HCT116 (cell line): ENCODE measurements around the gene ITFG1. TPM values are rescaled to one million over a fixed set of nuclear protein-coding genes. Genes with fewer than 3 reads are reported as not detected.

ENCODE experiments used
- ATAC-seq: fragments of 200-7000 bp; cut with Tn5 transposase; 2 replicates; pipeline ENCODE4 v1.9.1; 2020; ENCODE audit warnings: mild to moderate bottlenecking, moderate library complexity
- BruUV-seq: library from RNA; stranded (reverse); fragments of 400-500 nt; replicated peaks from 2 replicates; lab custom pipeline; 2021; lab: Mats Ljungman, UMichigan
- CTCF ChIA-PET: fragments of 300-600 bp; sonication (Branson Sonifier 250); formaldehyde crosslinking; loops from one replicate; lab custom pipeline; 2021; ENCODE audit warnings: antibody characterized with exemption; lab: Charles Lee
- POLR2A ChIA-PET: fragments of 300-600, 350-600 bp; sonication (Branson Sonifier 250); formaldehyde crosslinking; loops from one replicate; lab custom pipeline; 2021; ENCODE audit warnings: antibody characterized with exemption; lab: Charles Lee
- RAD21 ChIA-PET, 2 experiments: fragments of 300-600 bp; sonication (Branson Sonifier 250); formaldehyde crosslinking; loops; one replicate each; lab custom pipeline; 2023; ENCODE audit warnings: low total read pairs in 2 of 2; ENCODE audit not compliant: uncharacterized antibody in 2 of 2, unreplicated experiment in 2 of 2, low non-redundant PET in 1 of 2; lab: Charles Lee
- DNase-seq: peaks from one replicate; pipeline ENCODE4 v3.0.0-alpha.2; 2010; ENCODE audit warnings: low read depth, low spot score
- H2AFZ ChIP-seq: fragments of 200-600 bp; shearing (Covaris generic), sonication (generic); 2 replicates; pipeline ENCODE4 v1.6.1; 2017; ENCODE audit warnings: low read depth, mixed run types, mixed read lengths, antibody characterized with exemption, low read length; ENCODE audit not compliant: poor library complexity, severe bottlenecking
- H3K27ac ChIP-seq: 2 replicates; pipeline ENCODE4 v1.5.1; 2012; ENCODE audit warnings: low read depth, low read length
- H3K27me3 ChIP-seq: fragments of 200-600 bp; sonication (generic); 2 replicates; pipeline ENCODE4 v1.6.1; 2016; ENCODE audit warnings: mixed run types, low read length, mixed read lengths; ENCODE audit not compliant: insufficient read depth
- H3K36me3 ChIP-seq, 2 experiments: fragments of 200-500 bp in 1 of 2; fragments of 200-600 bp in 1 of 2; sonication (Bioruptor generic) in 1 of 2; sonication (generic) in 1 of 2; 2 replicates each; pipeline versions ENCODE4 v1.5.1 to v1.6.1; 2014 to 2016; ENCODE audit warnings: low read length in 2 of 2, inconsistent platforms in 1 of 2, mixed read lengths in 1 of 2, mixed run types in 1 of 2; ENCODE audit not compliant: insufficient read depth in 2 of 2, control insufficient read depth in 1 of 2
- H3K4me1 ChIP-seq, 2 experiments: fragments of 200-600 bp in 1 of 2; sonication (generic) in 1 of 2; 2 replicates each; pipeline versions ENCODE4 v1.5.1 to v1.6.1; 2012 to 2017; ENCODE audit warnings: low read length in 2 of 2, inconsistent platforms in 1 of 2, mild to moderate bottlenecking in 1 of 2, mixed read lengths in 1 of 2, mixed run types in 1 of 2, moderate library complexity in 1 of 2; ENCODE audit not compliant: insufficient read depth in 2 of 2, control insufficient read depth in 1 of 2
- H3K4me2 ChIP-seq: fragments of 200-600 bp; sonication (generic); 2 replicates; pipeline ENCODE4 v1.6.1; 2017; ENCODE audit warnings: mixed run types, low read length, mixed read lengths
- H3K4me3 ChIP-seq, 2 experiments: fragments of 200-600 bp in 1 of 2; sonication (generic) in 1 of 2; replicated peaks in 1 of 2; 2 replicates each; pipeline ENCODE4 v1.5.1; 2011 to 2016; ENCODE audit warnings: low read length in 2 of 2, control low read depth in 1 of 2, low read depth in 1 of 2, mild to moderate bottlenecking in 1 of 2, mixed read lengths in 1 of 2, mixed run types in 1 of 2
- H3K79me2 ChIP-seq: fragments of 200-600 bp; sonication (generic); 2 replicates; pipeline ENCODE4 v1.6.1; 2017; ENCODE audit warnings: mild to moderate bottlenecking, mixed run types, low read length, moderate library complexity, mixed read lengths; ENCODE audit not compliant: insufficient read depth
- H3K9ac ChIP-seq: fragments of 200-600 bp; sonication (generic); 2 replicates; pipeline ENCODE4 v1.6.1; 2016; ENCODE audit warnings: low read length, mixed read lengths
- H3K9me2 ChIP-seq: fragments of 200-600 bp; sonication (generic), shearing (Covaris generic); 2 replicates; pipeline ENCODE4 v1.6.1; 2017; ENCODE audit warnings: mixed run types, mild to moderate bottlenecking, moderate library complexity; ENCODE audit not compliant: insufficient read depth
- H3K9me3 ChIP-seq, 2 experiments: fragments of 200-500 bp in 1 of 2; fragments of 200-600 bp in 1 of 2; sonication (Bioruptor generic) in 1 of 2; sonication (generic) in 1 of 2; 2 replicates each; pipeline ENCODE4 v1.6.1; 2014 to 2017; ENCODE audit warnings: low read length in 2 of 2, mixed read lengths in 2 of 2, inconsistent platforms in 1 of 2, low read depth in 1 of 2, mild to moderate bottlenecking in 1 of 2, mixed run types in 1 of 2, moderate library complexity in 1 of 2; ENCODE audit not compliant: control insufficient read depth in 1 of 2, insufficient read depth in 1 of 2
- H4K20me1 ChIP-seq: fragments of 200-600 bp; sonication (generic), shearing (Covaris generic); 2 replicates; pipeline ENCODE4 v1.6.1; 2017; ENCODE audit warnings: mixed run types, mild to moderate bottlenecking, moderate library complexity; ENCODE audit not compliant: insufficient read depth
- CTCF ChIP-seq, 3 experiments: fragments of 200-600 bp in 1 of 3; sonication (generic) in 1 of 3; IDR thresholded peaks in 2 of 3; conservative IDR thresholded peaks in 1 of 3; 2 replicates each; pipeline ENCODE4 v1.5.1; 2012 to 2017; ENCODE audit warnings: low read depth in 2 of 3, low read length in 2 of 3, antibody characterized with exemption in 1 of 3, borderline replicate concordance in 1 of 3, control low read depth in 1 of 3, mild to moderate bottlenecking in 1 of 3, mixed read lengths in 1 of 3, mixed run types in 1 of 3, moderate library complexity in 1 of 3; ENCODE audit not compliant: insufficient read depth in 1 of 3
- ELF1 ChIP-seq: IDR thresholded peaks from 2 replicates; pipeline ENCODE4 v1.6.1; 2012; ENCODE audit warnings: low read depth, borderline replicate concordance
- EZH2phosphoT487 ChIP-seq: fragments of 200-600 bp; IDR thresholded peaks from 2 replicates; pipeline ENCODE4 v1.6.1; 2018; ENCODE audit warnings: antibody characterized with exemption, borderline replicate concordance
- MAX ChIP-seq: IDR thresholded peaks from 2 replicates; pipeline ENCODE4 v1.6.1; 2012
- ZBTB33 ChIP-seq: IDR thresholded peaks from 2 replicates; pipeline ENCODE4 v1.6.1; 2011; ENCODE audit warnings: mild to moderate bottlenecking, low read length, moderate library complexity; ENCODE audit not compliant: insufficient replicate concordance; ENCODE audit errors: extremely low read depth
- ZNF274 ChIP-seq: fragments of 200-500 bp; sonication (Bioruptor generic); IDR thresholded peaks from 2 replicates; pipeline ENCODE4 v1.6.1; 2014; ENCODE audit warnings: mild to moderate bottlenecking, low read depth, low read length, inconsistent platforms
- intact Hi-C: fragments of 100-400 bp; cut with micrococcal nuclease; formaldehyde crosslinking; loops from 2 replicates; pipeline ENCODE4 v1.10.0; 2022
- total RNA-seq: library from RNA; stranded (reverse); gene quantifications from one replicate; pipeline ENCODE4 v1.2.1, GENCODE V29; 2021; ENCODE audit not compliant: unreplicated experiment

The ITFG1 gene
- total RNA-seq, 1 experiment from 2014 or later, result 24.9 TPM

- Histone ChIP-seq H3K9me3 (no peaks in the 10 kb centered on the region), H3K27me3 (no peaks in the 10 kb centered on the region), H3K9me2 (no peaks in the 10 kb centered on the region), H3K27ac (no peak overlapping the region), H3K4me3 (no peak overlapping the region), H3K4me1 (no peaks in the 10 kb centered on the region), H2AFZ (no peak overlapping the region), H3K79me2 (no peaks in the 10 kb centered on the region), H3K9ac (no peak overlapping the region), H3K4me2 (no peak overlapping the region), H4K20me1 (no peaks in the 10 kb centered on the region), H3K36me3 (no peaks in the 10 kb centered on the region)
- no peak for DNase-seq
- TF ChIP-seq EZH2phosphoT487 (no peak), ZNF274 (no peak), CTCF (IDR thresholded peaks at IDR 0.05 in 2 of 3, conservative IDR thresholded peaks at IDR 0.05 in 1 of 3; ENCODE audit: borderline replicate concordance in 1 of 3, insufficient read depth in 1 of 3, low read depth in 2 of 3, low read length in 2 of 3) (no peak), ZBTB33 (no peak), ELF1 (no peak), MAX (no peak)
- ChIA-PET POLR2A (no interaction called here), CTCF (no interaction called here), RAD21 (no interaction called here)
- no peak for ATAC-seq
- intact Hi-C loops, result no loop called here
- no TSS peak for BruUV-seq
These were observed 90.3 kb downstream of the ITFG1 start for GRCh38 chr16:47370536-47370935.
